HFFc6 (cell line): ENCODE measurements around the gene C1orf216. TPM values are rescaled to one million over a fixed set of nuclear protein-coding genes. Genes with fewer than 3 reads are reported as not detected.
A peak's percentile ranks its signal among the peaks of the same experiment; 100 is the strongest.
"Not testable (repeated sequence)": the region's sequence is repeated elsewhere in the genome, so short reads cannot be mapped to it uniquely, and the experiment has no call there.

ENCODE experiments used
- DNase-seq: peaks from one replicate; pipeline ENCODE4 v3.0.0-alpha.2; 2018
- H3K27ac Mint-ChIP-seq: 2 replicates; pipeline ENCODE4 v1.8.0; 2020; ENCODE audit warnings: mild to moderate bottlenecking, mixed read lengths
- H3K27me3 Mint-ChIP-seq: 2 replicates; pipeline ENCODE4 v1.8.0; 2021; ENCODE audit warnings: mild to moderate bottlenecking, moderate library complexity, mixed read lengths; ENCODE audit not compliant: insufficient read depth
- H3K36me3 Mint-ChIP-seq: 2 replicates; pipeline ENCODE4 v1.8.0; 2021; ENCODE audit warnings: low read depth, mixed read lengths
- H3K4me1 Mint-ChIP-seq: 2 replicates; pipeline ENCODE4 v1.8.0; 2020; ENCODE audit warnings: low read depth, mixed read lengths
- H3K4me3 Mint-ChIP-seq: 2 replicates; pipeline ENCODE4 v1.8.0; 2020; ENCODE audit warnings: mild to moderate bottlenecking, moderate library complexity, mixed read lengths
- H3K9me3 Mint-ChIP-seq: 2 replicates; pipeline ENCODE4 v1.8.0; 2020; ENCODE audit warnings: mild to moderate bottlenecking, mixed read lengths
- CTCF ChIP-seq: fragments of 200-600 bp; sonication (generic); IDR thresholded peaks from 2 replicates; pipeline ENCODE4 v1.5.0; 2021; ENCODE audit warnings: antibody characterized with exemption, mild to moderate bottlenecking
- total RNA-seq, 6 experiments: library from RNA; stranded (reverse); fragmentation: NEBNext Ultra II Directional; extraction: Animal tissue kit (Norgen Biotek cat#: 25700); gene quantifications; 2 replicates in 1 of 6; 3 replicates in 5 of 6; pipeline ENCODE4 v1.2.3, GENCODE V29; 2021

The C1orf216 gene
- total RNA-seq, 6 experiments from 2014 or later: 21.0 to 22.4 (median 21.8) TPM

DNA sequence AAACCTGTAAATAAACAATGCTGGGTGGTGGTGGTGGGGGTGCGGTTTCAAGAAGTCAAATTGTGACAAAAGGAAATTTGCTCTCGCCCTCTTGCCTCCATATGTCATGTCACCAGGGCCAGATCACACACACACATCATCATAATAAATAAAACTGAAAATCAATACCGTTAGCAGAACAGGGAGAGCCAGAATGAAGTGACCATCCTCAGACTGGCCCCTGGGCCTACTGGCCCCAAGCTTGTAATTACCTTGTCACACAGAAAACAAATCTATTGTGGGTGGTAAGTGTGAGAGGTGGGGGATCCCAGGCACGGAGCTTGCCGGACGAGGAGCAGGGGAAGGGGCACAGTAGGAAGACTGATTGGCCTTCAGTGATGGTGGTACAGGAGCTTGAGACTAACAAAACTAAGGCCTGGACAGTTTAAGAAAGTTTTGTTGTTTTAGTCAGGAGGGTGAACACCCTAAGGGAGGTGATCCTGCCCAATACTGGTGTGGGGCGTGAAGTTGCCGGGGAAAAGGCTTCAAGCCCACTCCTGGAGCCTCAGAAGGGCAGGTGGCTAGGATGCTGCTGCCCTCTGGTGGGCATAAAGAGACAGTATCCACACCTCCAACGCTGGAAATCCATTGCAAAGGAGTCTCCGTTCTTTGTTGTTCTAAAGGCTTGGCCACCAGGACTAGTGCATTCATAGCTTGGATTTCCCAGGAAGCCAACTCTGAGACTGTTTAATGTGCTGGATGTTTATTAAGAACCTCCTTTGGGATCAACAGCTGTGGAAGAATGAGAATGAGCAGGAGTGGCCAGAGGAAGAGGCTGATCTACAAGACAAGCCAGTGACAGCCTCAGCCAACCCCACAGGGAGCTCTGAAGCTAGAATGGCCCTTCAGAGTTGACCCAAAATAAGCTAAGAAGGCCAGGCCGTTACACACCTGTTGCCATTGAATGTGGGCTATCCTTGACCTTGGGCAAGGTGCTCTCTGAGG, 8.1 kb upstream of the C1orf216 start:
- Mint-ChIP-seq H3K27me3 (peaks cover 2% of the 10 kb centered on the region; the same call in 1 of the 2 replicates), H3K9me3 (no peaks in the 10 kb centered on the region), H3K27ac (no peak overlapping the region), H3K36me3 (no peaks in the 10 kb centered on the region), H3K4me1 (peaks cover 5% of the 10 kb centered on the region), H3K4me3 (no peak overlapping the region)
- DNase-seq: peak; percentile 39
- TF ChIP-seq CTCF: peak; percentile 93

GRCh38 chr1:35725596-35725995, 6.9 kb upstream of the C1orf216 start:
- H3K9me3 Mint-ChIP-seq: no peaks in the 10 kb centered on the region
- no peaks in the 10 kb centered on the region for H3K36me3 Mint-ChIP-seq
- no peak overlapping the region for H3K4me3 Mint-ChIP-seq
- H3K4me1 Mint-ChIP-seq: peaks cover 5% of the 10 kb centered on the region
- TF ChIP-seq CTCF: no peak
- DNase-seq: no peak
- H3K27ac Mint-ChIP-seq: peak overlapping the region; percentile 48; the same call in 1 of the 2 replicates
- peaks cover 2% of the 10 kb centered on the region; the same call in 1 of the 2 replicates for H3K27me3 Mint-ChIP-seq

GRCh38 chr1:35717911-35718476, 690 bp downstream of the C1orf216 start:
- Mint-ChIP-seq H3K27me3 (no peaks in the 10 kb centered on the region; the same call in none of the 2 replicates), H3K9me3 (no peaks in the 10 kb centered on the region), H3K4me1 (peaks cover 41% of the 10 kb centered on the region), H3K36me3 (peaks cover 9% of the 10 kb centered on the region), H3K27ac (peak overlapping the region; percentile 98), H3K4me3 (peak overlapping the region; percentile 96)
- TF ChIP-seq CTCF: no peak
- peak; percentile 73 for DNase-seq

DNA sequence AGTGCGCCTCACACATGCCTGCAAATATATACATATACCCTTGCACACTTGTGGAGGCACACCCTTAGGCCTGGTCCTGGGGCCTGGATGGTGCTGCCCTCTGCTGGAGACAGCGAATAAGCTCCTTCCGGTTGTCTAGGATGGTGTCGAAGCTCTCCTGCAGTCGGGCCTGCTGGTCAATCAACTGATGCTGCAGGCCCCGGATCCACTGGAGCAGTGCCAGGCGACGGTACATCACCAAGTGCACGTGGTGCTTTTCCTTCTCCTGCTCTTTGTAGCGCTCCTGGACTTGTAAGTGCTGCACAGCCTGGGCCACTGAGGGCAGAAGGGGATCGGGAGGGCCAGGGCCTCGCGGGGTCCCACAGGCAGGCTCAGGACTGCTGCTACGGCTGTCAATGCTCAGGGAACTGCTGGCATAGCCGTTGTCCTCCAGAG, 3.1 kb downstream of the C1orf216 start:
- H3K4me1 Mint-ChIP-seq: peaks cover 41% of the 10 kb centered on the region
- peak; percentile 66 for DNase-seq
- peak; percentile 96 for TF ChIP-seq CTCF
- H3K4me3 Mint-ChIP-seq: peak overlapping the region; percentile 78
- peaks cover 2% of the 10 kb centered on the region for H3K27me3 Mint-ChIP-seq
- peaks cover 14% of the 10 kb centered on the region for H3K36me3 Mint-ChIP-seq
- peak overlapping the region; percentile 83 for H3K27ac Mint-ChIP-seq
- H3K9me3 Mint-ChIP-seq: no peaks in the 10 kb centered on the region

- Mint-ChIP-seq H3K36me3 (peaks cover 14% of the 10 kb centered on the region), H3K4me1 (peaks cover 41% of the 10 kb centered on the region), H3K27me3 (peaks cover 2% of the 10 kb centered on the region), H3K27ac (no peak overlapping the region), H3K4me3 (peak overlapping the region; percentile 78), H3K9me3 (no peaks in the 10 kb centered on the region)
- no peak for DNase-seq
- TF ChIP-seq CTCF: no peak
These were observed 3.6 kb downstream of the C1orf216 start for GRCh38 chr1:35714921-35715567.

GRCh38 chr1:35711098-35711497, 7.6 kb downstream of the C1orf216 start:
- not testable (repeated sequence) for H3K27ac Mint-ChIP-seq, H3K27me3 Mint-ChIP-seq, H3K4me3 Mint-ChIP-seq, H3K9me3 Mint-ChIP-seq, DNase-seq
- H3K36me3 Mint-ChIP-seq: peaks cover 14% of the 10 kb centered on the region
- H3K4me1 Mint-ChIP-seq: peaks cover 23% of the 10 kb centered on the region
